Activated naive CD4-positive, alpha-beta T cell treated with anti-CD3 and anti-CD28 coated beads for 36 hours (primary cell): ENCODE results near the gene CFAP20DC. TPM values are rescaled to one million over a fixed set of nuclear protein-coding genes. Genes with fewer than 3 reads are reported as not detected.

Experiments
- CTCF ChIA-PET: fragments of 350-600 bp; sonication (Branson Sonifier 250); formaldehyde crosslinking; loops from one replicate; lab custom pipeline; 2021; ENCODE audit warnings: antibody characterized with exemption; lab: Charles Lee
- DNase-seq: peaks from one replicate; pipeline ENCODE4 v3.0.0-alpha.2; 2020
- H3K27ac Mint-ChIP-seq: one replicate; pipeline ENCODE4 v1.8.0; 2021; ENCODE audit warnings: mild to moderate bottlenecking, mixed read lengths
- H3K27me3 Mint-ChIP-seq: one replicate; pipeline ENCODE4 v1.8.0; 2021; ENCODE audit warnings: low read depth, mixed read lengths
- H3K36me3 Mint-ChIP-seq: one replicate; pipeline ENCODE4 v1.8.0; 2021; ENCODE audit warnings: low read depth, mixed read lengths
- H3K4me1 Mint-ChIP-seq: one replicate; pipeline ENCODE4 v1.8.0; 2021; ENCODE audit warnings: low read depth, mixed read lengths
- H3K4me3 Mint-ChIP-seq: one replicate; pipeline ENCODE4 v1.8.0; 2021; ENCODE audit warnings: mild to moderate bottlenecking, moderate library complexity, mixed read lengths
- H3K9me3 Mint-ChIP-seq: one replicate; pipeline ENCODE4 v1.8.0; 2021; ENCODE audit warnings: mixed read lengths
- intact Hi-C: fragments of 100-400 bp; cut with micrococcal nuclease; formaldehyde crosslinking; loops from one replicate; pipeline ENCODE4 v1.15.1; 2023
- total RNA-seq, 2 experiments: library from RNA; stranded (reverse); gene quantifications; one replicate each; pipeline ENCODE4 v1.2.3, GENCODE V29; 2021

CFAP20DC gene
- total RNA-seq, 2 experiments from 2014 or later = 2.4 to 2.7 TPM

GRCh38 chr3:58693940-58694850 is 355.6 kb downstream of the CFAP20DC start:
- Mint-ChIP-seq H3K9me3 (peaks cover 9% of the 10 kb centered on the region), H3K27ac (no peak overlapping the region), H3K4me3 (no peak overlapping the region), H3K27me3 (peaks cover 14% of the 10 kb centered on the region), H3K4me1 (no peaks in the 10 kb centered on the region), H3K36me3 (peaks cover 2% of the 10 kb centered on the region)
- no peak for DNase-seq
- intact Hi-C loops = no loop called here
- CTCF ChIA-PET = interaction anchor here (0.6 kb wide), 1 partner anchor 52 kb away, joined by 6 read pairs; no protein-coding TSS in a partner anchor

- no peak for DNase-seq
- Mint-ChIP-seq H3K27ac (no peak overlapping the region), H3K4me3 (no peak overlapping the region), H3K27me3 (peaks cover 15% of the 10 kb centered on the region), H3K9me3 (peaks cover 9% of the 10 kb centered on the region), H3K4me1 (no peaks in the 10 kb centered on the region), H3K36me3 (peaks cover 2% of the 10 kb centered on the region)
- CTCF ChIA-PET = no interaction called here
- intact Hi-C loops = no loop called here
Measured at GRCh38 chr3:58692484-58692883, 357.3 kb downstream of the CFAP20DC start.
